GM21367 (cell line): ENCODE data around the gene SPEM1.

ENCODE experiments used
- ATAC-seq: cut with Tn5 transposase; IDR thresholded peaks from one replicate; pipeline ENCODE4 v1.9.1; 2021; ENCODE audit not compliant: unreplicated experiment

SPEM1 gene

DNA sequence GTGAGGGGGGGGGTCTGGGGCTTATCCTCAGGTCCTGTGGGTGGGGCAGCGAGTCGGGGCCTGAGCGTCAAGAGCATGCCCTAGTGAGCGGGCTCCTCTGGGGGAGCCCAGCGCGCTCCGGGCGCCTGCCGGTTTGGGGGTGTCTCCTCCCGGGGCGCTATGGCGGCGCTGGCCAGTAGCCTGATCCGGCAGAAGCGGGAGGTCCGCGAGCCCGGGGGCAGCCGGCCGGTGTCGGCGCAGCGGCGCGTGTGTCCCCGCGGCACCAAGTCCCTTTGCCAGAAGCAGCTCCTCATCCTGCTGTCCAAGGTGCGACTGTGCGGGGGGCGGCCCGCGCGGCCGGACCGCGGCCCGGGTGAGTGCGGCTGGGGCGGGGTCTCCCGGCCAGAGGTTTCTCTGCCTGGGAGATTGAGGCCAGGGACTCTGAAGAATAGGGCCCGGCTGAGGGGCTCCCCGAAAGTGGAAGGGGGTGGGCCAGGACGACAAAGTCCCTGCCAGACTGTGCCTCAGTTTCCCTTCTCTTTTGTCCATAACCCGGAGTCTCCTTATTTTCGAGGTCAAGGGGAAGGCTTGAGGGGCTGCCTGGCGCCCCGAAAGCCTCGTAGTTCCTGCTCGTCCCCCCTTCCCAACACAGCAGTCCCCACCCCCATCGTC is 19.5 kb downstream of the SPEM1 start, which contains the start of gene FGF11:
FGF11 (plus strand) TSS at position 51 of the 651 bp plus-strand sequence; CDS start at position 160, 109 bp downstream.
- no peak for ATAC-seq

DNA sequence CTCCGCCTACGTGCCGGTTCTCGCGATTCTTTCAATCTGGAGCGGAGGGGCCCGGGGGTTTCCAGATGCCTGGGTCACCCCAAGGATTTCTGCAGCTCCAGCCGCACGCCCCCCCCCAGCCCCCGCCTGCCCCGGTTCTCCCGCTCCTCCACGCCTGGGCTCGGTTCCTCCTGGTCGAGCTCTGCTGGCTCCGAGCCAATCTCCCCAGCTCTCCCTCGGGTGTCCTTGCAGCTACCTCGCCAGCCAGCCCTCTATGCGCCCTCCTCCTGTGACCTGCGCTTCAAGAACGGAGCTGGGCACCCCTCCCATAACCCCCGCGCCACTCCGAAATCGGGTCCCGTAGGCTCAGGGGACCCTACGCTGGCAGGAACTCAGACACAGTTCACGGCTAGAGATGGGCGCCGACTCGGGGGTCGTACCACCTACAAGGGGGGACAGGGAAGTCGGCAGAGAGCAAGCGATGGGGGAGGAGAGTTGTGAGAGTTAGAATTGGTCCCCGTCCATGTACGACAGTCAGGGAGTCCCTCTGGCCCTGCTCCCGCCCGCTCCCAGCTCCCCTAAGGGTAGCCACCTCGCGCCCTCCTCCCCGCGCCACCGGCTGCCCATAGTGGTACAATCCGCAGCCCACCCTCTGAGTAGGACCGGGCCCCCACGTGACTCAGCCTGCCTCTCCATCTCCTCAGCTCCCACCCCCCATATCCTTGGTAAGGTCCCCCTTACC is 20.1 kb downstream of the SPEM1 start:
- ATAC-seq, result no peak

DNA sequence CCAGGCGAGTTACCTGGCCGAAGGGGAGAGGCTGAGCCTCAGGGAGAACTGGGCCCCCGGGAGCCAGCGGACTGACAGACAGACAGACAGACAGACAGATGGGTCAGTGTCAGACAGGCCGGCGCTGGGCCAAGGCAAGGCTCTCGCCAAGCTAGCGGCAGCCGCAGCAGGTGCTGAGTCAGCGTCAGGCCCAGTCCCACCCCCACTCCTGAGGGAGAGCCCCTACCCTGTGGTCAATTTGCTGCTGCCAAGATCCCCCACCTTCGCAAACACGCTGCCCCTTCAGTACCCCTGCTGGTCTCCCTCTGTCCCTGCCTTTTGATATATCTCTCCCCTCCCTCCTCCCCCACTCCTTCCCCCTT is 20.7 kb downstream of the SPEM1 start:
- ATAC-seq, result no peak

DNA sequence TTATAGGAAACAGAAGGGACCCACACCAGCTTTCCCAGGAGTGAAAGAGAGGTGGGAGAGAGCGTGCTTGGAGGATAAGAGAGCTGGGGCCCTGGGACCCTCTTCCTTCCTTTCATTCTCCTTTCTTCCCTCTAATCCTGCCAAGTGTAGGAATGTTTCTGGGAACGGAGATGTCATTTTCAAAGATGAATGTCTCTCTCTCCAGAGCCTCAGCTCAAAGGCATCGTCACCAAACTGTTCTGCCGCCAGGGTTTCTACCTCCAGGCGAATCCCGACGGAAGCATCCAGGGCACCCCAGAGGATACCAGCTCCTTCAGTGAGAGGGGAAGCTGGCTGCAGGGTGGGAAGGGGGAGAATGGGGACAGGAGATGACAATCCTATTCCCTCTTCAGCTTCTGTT is 21.1 kb downstream of the SPEM1 start:
- ATAC-seq, result no peak

DNA sequence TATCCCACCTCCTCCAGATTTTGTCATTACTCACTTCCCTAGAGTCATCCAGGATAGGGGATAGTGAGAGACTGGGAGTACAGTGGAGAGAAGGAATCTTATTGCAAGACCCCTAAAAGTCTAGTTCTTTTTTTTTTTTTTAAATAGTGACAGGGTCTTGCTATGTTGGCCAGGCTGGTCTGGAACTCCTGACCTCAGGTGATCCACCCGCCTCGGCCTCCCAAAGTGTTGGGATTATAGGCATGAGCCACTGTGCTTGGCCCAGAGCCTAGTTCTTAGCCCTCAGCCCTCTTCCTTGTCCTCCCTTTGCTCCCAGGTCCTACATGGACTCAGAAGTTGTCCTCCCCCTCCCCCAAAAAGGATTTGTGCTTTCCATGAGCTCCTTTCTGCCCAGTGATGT is 22.0 kb downstream of the SPEM1 start:
- ATAC-seq, result no peak

DNA sequence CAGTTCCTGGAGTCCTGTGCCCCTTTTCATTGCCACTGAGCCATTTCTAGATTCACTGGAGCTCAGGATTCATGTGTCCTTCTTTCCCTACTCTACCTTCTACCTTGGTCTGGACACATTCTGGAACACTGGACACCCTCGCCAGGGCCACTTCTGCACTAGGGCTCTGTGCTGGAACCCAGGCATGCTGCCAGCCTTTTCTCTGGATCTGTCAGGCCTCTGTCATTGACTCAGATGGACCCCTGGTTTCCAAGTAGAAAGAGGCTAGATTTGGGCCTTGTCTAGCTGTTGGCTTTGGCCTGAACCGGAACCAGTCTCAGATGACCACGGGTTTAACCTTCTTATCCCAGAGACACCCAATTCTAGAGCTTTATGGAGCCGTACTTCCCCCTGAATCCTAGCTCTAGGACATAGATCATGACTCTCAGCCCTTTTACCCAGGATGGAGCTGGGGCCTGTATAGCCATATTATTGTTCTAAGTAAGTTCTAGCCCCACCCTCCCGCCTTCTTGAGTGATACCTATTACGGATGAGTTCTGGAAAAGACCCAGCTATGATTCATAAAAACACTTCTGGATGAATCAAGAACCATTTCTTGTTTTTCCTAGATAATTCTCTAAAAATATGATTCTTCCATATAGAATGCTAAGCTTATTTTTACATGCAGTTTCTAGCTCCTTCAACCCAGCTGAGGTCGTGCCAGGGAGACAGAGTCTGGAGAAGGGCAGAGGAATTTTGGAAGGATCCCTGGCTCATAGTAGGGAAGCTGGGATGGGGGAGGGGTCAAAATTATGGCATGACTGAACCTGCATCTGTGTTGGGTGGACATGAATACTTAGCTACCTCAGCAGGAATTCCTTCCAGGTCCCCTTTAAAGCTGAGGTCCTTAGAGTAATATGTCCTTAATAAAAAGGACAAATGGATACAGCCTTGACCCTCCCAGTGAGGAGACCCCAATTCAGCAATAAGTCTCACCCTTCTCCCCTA is 23.7 kb downstream of the SPEM1 start:
- no peak for ATAC-seq

DNA sequence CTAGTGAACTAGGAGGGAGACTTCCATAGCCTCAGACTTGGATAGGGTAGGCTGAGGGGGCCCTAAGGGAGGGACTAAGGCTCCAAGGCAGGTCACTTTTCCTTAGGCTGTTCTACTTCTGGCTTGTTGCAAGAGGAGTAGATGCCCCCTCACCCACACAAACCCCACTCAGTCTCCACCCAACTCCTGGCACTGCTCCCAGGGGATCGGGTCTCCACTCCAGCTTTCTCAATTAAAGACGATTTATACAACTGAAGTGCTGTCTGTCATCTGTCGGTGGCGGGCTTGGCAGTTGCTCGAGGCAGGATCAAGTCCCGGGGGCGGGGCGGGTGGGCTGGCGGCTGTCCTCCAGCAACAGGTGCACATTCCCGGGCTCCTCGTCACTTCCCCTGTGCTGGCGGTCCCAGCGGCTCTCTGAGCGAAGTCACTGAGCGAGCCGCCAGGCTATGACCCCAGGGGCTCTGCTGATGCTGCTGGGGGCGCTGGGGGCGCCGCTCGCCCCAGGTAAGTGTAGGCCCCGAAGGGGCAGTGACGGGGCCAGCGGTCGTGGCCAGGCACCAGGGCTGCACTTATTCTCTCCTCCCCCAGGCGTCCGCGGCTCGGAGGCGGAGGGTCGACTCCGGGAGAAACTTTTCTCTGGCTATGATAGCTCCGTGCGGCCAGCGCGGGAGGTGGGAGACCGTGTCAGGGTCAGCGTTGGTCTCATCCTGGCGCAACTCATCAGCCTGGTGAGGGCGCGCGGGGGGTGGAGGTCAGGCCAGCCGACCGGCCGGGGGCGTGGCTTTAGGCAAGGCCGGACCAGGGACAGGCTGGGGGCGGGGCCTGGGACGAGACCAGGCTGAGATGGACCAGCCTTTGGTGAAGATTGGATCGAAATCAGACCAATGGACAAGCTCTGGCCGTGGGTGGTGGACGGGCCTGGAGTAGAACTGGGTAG is 24.8 kb downstream of the SPEM1 start, which contains the start of gene CHRNB1:
CHRNB1 (plus strand) TSS at position 380 of the 937 bp plus-strand sequence; CDS start at position 447, 67 bp downstream.
- ATAC-seq, result no peak

DNA sequence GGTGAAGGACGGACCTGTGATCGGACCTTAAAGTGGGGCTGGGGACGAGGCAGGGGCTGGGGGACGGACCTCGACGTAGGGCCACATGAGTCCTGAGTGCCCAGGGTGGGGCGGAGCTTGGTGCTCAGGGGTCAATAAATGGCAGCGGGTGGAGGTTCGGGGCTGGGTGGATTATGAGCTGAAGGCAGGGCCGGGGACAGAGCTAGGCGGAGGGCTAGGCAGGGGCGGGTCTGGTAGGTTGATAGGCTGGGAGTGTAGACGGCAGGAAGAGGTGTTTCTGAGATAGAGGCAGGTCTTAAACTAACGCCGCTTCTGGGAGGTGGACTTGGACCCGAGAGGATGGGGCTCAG is 25.5 kb downstream of the SPEM1 start:
- no peak for ATAC-seq

DNA sequence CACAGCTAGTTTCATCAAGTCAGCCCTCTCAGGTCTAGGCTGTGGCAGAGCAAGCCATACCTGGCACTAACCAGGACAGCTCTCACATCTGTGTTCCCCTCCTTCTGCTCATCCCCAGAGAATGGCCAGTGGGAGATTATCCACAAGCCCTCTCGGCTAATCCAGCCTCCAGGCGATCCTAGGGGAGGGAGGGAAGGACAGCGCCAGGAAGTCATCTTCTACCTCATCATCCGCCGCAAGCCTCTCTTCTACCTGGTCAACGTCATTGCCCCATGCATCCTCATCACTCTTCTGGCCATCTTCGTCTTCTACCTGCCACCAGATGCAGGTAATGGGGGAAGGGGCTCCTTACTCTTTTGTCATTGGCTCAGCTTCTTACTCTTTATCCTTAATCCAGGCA is 28.3 kb downstream of the SPEM1 start:
- no peak for ATAC-seq

DNA sequence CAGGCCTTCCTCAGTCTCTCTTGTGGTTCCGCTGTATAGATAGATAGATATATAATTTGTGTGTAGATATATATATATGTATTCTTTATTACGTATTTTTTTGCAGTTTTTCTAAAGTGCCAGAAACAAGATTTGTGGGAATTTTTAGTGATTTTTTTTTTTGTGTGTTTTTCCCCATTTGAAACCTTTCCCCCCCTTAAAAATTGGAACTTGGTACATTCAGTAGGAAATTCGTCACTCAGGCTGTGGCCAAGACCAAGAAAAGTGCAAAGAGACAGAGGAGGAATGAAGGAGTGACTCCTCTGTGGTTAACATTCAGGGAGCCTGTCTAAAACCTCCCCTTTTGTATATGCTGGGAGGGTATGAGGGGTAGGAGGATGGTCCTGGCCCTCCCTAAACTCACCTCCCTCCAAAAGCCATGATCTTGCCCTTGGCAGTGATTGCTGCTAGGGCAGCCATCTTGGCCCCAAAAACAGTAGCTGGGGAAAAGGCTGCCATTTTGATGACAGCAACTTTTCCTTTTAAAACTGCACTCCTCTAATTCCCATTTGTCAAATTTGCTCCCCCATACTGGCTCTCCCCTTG is 39.9 kb downstream of the SPEM1 start:
- no peak for ATAC-seq

DNA sequence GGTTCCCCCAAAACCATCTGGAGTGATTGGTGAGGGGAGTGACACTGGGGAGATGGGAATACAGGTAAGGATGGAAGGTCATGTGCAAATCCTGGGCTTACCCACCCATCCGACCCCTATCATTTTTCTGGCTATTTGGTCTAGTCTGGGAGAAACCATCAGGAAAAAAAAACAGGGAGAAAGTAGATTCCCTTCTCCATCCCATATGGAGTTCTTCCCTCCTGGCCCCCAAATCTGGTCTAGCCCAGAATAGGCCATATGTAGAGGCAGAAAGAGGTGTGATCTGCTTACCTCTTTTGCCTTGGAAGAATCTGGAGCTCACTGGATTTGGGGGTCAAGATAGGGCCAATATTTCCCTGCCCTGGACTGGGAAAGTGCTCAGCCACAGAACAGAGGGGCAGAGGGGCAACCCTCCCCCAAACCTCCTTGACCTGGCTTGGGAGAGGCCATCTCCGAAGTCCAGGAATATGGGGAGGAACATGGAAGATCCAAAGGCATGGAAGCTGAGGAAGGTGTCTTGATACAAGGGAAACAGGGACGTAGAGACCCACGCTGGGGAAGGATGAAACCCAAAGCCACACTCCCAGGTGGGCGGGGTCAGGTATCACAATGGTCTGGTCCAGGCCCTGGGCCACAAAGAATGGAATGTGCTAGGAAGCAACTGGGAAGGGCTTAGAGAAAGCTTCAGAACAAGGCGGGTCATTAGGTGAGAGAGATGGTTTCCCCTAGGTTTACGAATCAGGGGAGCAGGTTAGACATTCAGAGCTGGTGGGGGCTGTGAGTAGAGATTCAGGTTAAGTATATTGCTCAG is 40.9 kb downstream of the SPEM1 start:
- no peak for ATAC-seq

DNA sequence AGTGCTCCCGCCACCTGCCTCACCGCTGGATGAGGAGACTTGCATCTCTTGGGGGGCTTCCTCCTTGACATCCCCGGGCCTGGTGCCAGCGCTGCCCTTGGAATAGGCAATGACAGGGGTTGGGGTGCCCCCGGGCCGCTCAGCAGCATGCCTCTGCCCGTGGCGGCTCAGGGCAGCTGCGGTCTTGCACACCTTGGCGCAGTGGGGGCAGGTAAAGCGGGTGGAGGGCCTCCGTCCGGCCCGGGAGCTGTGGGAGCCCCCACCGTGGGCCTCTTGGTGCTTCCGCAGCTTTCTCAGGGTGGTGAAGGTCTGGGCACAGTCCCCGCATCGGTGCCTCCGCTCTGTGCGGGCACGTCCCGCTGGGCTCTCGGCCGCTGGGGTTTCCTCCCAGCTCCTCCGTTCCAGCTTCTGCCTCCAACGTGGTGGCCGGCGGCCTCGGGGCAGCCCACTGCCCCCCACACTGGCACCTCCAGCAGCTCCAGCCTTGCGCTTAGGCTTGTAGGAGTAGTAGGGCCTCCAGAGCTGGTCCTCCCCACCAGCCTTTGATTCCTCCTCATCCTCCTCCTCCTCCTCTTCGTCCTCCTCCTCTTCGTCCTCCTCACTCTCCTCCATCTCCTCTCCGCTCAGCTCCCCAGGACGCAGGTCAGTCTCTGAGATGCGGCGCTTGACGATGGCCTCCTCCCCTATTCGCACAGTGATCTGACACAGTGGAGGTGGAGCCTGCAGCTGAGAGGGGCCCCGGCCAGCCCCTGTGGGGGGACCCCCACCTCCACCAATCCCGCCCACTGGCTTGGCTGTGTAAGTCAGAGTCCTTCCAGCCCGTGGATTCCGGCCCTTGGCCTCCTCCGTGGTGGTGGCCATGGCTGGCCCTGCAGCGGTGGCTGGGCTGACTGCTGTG is 42.6 kb downstream of the SPEM1 start:
- no peak for ATAC-seq

DNA sequence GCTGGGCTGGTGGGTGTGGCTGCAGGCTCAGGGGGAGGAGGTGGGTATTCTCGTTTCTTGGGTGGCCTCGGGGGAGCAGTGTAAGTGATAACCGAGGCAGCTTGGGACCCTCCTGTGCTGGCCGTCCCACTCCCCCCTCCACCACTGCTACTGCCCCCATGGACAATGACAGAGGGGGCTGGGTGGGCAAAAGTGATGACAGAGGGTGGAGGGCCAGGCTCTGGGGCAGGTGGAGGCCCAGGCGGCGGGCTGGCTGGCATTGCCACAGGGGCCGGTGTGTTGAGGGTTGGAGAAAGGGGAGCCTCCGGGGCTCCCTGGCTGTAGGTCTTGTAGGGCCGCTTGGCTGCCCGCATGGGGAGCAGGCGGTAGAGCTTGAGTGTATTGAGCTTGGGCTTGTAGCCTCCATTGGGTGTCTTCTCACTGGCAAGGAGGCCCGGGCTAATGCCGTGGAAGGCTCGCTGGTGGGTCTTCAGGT is 43.3 kb downstream of the SPEM1 start:
- ATAC-seq, result no peak

DNA sequence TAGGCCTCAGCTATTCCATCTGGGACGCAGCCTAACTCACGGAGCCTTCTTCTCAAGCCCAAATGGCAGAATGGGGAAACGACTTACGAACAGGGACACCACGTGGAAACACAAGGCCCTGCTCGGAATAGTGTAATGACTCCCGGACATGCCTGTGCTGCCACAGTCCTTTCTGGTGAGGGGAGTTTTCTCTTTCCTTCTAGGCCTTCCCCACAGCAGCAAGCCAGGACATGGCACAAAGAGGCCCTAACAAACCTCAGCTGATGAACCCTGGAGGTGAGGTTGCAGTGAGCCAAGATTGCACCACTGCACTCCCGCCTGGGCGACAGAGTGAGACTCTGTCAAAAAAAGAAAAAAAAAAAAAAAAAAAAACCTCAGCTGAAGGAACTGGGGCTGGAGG is 44.0 kb downstream of the SPEM1 start:
- ATAC-seq, result no peak

DNA sequence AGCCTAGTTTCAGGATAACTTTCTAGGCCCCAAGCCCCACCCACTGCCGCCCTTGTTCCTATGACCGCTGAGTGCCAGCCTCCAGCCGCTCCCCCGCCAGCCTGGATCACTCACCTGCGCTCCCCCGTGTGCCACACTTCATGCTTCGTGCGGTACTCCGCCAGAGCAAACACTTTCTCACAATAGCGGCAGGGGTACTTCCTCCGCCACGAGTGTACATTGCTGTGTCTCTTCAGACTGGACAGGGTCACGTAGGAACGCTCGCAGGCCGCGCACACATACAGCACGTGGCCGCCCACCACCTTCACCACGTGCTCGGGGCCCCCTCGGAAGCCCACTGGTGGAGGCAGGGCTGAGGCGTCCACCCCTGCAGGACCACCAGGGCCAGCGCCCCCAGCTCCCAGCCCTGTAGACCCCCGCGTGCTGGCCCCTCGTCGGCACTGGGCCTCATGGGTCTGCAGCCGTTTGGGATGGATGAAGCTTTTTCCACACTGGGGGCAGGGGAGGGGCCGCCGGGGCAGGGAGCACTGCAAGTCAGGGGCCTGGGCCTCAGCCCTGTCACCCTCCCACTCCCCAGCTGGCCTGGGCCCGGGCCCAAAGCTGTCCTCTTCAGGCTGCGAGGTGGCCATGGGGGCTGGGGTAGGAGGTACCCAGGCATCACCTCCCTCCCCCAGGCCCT is 45.6 kb downstream of the SPEM1 start:
- no peak for ATAC-seq

DNA sequence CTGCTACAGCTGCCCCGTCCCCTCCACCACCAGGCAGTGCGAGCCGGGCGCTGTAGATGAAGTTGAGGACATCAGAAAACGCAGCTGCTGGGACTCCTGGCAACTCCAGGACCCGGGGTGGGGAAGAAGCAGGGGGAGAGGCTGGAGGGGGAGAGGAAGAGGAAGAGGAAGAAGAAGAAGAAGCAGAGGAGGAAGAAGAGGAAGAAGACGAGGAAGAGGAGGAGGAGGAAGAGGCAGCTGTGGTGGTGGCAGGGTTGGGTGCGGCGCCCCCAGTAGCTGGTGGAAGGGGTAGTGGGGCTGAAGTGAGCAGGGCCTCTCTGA is 46.2 kb downstream of the SPEM1 start:
- ATAC-seq, result no peak

DNA sequence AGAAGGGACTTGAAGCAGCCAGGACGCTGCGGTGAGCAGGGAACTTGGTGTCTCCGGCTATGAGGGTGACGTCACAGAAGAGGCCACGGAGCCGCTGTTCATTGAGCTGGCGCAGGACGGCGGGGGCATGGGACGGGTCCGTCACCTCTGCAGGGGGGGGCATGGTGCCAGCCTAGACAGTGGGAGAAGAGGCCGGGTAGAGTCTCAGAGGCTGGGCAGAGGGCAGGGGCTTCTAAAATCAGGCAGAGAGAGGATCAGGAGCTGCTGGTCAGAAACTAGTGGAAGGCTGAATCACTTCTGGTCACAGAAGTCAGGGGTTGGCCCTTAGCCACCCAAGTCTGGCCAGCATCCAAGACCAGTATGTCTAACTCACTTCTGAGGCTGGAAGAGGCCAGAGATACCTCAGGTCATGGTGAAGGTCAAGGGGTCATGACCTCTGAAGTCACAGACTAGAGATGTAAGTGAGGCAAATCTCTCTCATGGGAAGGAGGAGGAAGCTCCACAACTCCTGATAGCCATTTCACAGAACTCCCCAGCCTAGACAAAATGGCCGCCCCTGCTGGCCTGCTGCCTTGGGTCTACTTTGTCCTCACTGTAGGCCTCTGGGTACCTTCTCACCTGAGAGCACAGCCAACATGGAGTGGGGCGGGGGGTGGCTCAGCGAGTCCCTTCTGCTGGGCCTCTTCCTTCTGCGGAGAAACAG is 46.7 kb downstream of the SPEM1 start:
- ATAC-seq, result no peak
